ENCODE results near the gene TRAF1. TPM values are rescaled to one million over a fixed set of nuclear protein-coding genes. Genes with fewer than 3 reads are reported as not detected.

Gene TRAF1
- total RNA-seq, 1 experiment from 2014 or later, result 0.85 TPM

GRCh38 chr9:120876842-120877240 lies 49.8 kb downstream of the TRAF1 start, which contains the start of gene PHF19:
Gene PHF19 (minus strand): TSS chr9:120877188. CDS start chr9:120874741, 2,447 bp downstream.
- no peak for DNase-seq (ENCODE audit: low spot score)
- in situ Hi-C loops (cut with HindIII; ENCODE audit: low sequenced_read_pairs), result no loop called here

- in situ Hi-C loops (cut with HindIII; ENCODE audit: low sequenced_read_pairs), result no loop called here
- DNase-seq (ENCODE audit: low spot score), result peak; percentile 88
Measured at GRCh38 chr9:120875954-120876841, 50.4 kb downstream of the TRAF1 start.

DNA sequence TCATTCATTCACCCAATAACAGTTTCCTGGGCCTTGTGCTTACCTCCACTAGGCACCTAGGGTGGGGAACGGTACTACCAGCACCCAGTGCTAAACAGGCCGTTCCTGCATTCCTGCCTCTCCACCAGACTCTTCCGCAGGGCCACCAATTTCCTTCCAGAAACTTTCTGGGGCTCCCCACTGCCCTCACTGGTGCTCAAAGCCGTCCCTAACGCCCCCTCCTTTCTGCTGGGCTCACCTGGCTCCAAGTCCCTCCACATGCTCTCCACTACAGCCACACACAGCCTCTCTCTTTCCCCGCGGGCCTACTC lies 51.0 kb downstream of the TRAF1 start:
- no peak for DNase-seq (ENCODE audit: low spot score)
- in situ Hi-C loops (cut with HindIII; ENCODE audit: low sequenced_read_pairs), result no loop called here

DNA sequence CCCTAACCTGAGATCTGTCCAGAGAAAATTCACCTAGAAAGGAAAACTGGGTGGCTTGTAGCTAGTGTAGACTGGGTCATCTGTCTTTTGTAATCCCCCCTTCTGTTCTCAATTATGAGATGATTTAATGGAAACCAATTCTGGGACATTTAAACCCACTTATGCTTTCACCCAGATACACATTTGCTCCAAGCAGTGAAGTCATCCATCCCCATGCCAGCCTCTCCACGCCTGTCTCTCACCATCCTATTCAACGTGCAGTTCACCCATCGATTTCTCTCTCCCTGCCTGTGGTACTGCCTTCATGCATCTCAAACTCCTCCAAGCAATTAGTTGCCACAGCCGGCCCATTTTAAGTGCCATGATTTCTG lies 51.4 kb downstream of the TRAF1 start:
- peak; percentile 12 for DNase-seq (ENCODE audit: low spot score)
- in situ Hi-C loops (cut with HindIII; ENCODE audit: low sequenced_read_pairs), result no loop called here

DNA sequence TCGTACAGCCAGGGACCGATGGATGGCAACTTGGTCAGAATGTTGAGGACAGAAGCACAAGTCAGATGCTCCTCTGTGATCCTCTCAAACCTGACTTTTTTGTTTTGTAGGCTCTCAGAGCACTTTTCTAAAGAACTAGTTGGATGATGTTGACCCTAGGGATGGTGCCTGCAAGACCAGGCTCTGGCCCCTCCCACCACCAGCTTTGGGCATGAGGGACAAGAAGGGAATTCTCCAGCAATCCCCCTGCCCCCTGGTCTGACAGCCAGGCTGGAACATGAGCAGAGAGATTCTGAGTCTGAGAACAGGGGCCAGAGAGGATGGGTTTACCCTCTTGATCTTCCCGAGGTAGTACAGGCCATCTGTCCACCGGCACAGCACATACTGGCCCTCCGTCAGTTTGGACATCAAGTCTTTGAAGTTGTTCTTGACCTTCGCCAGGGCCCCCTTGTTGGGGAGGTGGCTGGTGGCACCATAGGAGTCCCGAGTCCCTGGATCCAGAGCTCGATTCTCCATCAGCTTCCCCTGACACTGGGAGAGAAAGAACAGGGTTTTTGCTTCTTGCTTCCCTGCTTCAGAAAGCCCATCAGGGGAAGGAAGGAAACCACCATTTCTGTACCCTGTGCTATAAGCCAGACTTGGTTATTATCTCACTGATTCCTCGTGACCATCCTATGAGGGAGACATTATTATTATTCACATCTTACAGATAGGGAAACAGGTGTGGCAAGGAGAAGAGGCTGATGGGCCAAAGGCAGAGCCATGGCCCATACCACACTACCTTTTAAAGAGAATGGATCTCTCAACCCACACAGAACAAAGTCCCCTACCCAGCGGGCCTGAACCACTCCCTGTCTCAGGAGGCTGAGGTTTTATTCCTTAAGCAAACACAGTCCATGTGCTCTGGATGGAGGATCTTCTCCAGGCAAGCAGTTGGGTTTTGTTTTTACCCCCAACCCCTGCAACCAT lies 52.1 kb downstream of the TRAF1 start:
- in situ Hi-C loops (cut with HindIII; ENCODE audit: low sequenced_read_pairs), result no loop called here
- no peak for DNase-seq (ENCODE audit: low spot score)

DNA sequence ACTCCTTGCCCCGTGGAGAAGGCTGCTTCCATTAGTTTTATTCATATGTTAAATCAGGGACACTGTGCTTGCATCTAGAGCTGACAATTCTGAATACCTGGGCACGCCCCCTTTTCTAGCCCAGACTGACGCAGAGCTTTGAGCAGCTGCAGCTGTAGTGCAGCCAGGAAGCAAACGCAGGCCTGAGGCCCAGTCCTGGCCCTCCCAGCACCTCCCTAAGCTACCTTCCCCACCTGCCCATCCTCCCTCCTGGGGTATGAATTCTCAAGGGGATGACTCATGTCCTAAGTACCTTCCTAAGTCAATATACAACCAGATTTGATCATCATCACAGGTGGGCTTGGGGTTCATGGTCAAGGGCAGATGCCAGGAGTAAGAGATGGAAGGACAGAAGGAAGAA lies 53.1 kb downstream of the TRAF1 start:
- in situ Hi-C loops (cut with HindIII; ENCODE audit: low sequenced_read_pairs), result no loop called here

DNA sequence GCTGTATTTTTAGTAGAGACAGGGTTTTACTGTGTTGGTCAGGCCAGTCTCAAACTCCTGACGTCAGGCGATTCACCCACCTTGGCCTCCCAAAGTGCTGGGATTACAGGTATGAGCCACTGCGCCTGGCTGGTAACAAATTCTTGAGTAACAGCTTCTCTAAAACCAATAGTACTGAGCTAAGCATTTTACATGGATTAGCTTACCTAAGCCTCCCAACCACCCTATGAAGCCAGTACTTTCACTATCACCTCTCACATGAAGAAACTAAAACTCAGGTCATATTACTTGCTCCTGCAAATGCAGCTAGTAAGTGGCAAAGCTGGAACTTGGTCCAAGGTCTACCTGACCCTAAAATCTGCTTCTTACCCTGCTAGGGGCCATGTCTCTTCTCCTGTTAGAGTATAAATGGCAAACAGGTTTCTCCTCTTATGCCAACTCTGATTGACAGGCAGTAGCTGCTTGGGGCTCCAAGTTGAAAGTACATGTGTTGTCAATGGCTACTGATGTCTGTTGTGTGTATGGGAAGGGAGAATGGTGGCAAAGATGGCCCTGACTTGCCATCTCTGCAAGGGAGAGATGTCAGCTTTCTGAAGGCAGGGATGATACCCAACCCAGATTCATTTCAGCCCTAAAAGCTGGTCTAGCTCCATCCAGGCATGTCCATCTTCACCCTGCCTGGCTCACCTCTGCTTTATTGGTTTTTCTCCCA lies 53.6 kb downstream of the TRAF1 start:
- in situ Hi-C loops (cut with HindIII; ENCODE audit: low sequenced_read_pairs), result no loop called here

More for the DNA sequence above, 53.1 kb downstream of the TRAF1 start:
- no peak for DNase-seq (ENCODE audit: low spot score)

DNA sequence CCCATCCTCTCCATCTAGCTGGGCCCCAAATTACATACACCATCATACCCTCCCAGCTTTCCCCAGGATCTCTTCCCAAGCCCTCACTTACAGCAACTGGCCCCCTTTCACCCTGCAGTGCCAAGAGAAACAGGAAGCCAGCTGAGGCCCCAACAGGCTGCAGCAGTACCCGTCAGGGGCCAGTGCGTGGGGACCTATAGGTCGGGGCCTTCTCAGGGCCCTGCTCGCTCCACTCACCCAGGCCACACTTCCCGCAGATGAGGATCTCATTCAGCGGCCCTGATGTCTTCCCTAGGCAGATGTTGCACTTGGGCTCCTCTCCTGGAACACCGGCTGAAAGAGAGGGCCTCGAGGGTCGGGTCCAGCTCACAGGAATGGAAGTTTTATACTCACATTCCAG lies 56.4 kb downstream of the TRAF1 start:
- no peak for DNase-seq (ENCODE audit: low spot score)
- in situ Hi-C loops (cut with HindIII; ENCODE audit: low sequenced_read_pairs), result no loop called here

More for the DNA sequence above, 53.6 kb downstream of the TRAF1 start:
- DNase-seq (ENCODE audit: low spot score), result no peak

- no peak for DNase-seq (ENCODE audit: low spot score)
- in situ Hi-C loops (cut with HindIII; ENCODE audit: low sequenced_read_pairs), result no loop called here
Measured at GRCh38 chr9:120869726-120870125, 56.9 kb downstream of the TRAF1 start.

DNA sequence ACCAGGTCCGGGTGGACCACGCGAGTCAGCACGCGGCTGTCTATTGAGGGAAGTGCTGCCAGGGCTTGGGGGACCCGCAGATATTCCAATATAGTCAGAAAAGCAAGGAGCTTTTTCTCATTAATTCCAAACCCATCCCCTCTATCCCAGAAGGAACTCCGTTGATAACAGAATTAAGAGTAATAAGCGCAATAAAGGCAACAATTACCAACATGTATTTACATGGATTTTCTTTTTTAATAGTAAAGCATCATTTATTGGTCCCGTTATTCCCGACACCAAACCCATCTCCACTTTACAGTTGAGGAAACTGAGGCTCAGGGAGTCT lies 57.3 kb downstream of the TRAF1 start:
- in situ Hi-C loops (cut with HindIII; ENCODE audit: low sequenced_read_pairs), result no loop called here
- DNase-seq (ENCODE audit: low spot score), result no peak

GRCh38 chr9:120868676-120869359 lies 57.8 kb downstream of the TRAF1 start:
- in situ Hi-C loops (cut with HindIII; ENCODE audit: low sequenced_read_pairs), result no loop called here
- DNase-seq (ENCODE audit: low spot score), result peak; percentile 33

DNA sequence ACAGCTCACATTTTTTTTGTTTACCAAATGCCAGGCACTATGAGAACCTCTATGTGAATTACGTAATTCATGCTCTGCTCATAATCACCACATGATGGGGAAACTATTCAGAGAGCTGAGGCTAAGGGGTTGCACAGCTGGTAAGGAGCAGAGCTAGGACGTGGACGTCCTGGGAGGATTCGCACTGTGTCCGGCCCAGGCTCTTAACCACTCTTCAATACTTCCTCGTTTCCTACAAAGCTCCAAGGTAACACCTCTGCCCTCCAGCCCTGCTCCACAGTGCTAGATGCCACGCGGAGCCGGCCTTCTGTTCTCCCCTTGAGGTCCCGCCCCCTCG lies 58.3 kb downstream of the TRAF1 start:
- DNase-seq (ENCODE audit: low spot score), result no peak
- in situ Hi-C loops (cut with HindIII; ENCODE audit: low sequenced_read_pairs), result no loop called here

DNA sequence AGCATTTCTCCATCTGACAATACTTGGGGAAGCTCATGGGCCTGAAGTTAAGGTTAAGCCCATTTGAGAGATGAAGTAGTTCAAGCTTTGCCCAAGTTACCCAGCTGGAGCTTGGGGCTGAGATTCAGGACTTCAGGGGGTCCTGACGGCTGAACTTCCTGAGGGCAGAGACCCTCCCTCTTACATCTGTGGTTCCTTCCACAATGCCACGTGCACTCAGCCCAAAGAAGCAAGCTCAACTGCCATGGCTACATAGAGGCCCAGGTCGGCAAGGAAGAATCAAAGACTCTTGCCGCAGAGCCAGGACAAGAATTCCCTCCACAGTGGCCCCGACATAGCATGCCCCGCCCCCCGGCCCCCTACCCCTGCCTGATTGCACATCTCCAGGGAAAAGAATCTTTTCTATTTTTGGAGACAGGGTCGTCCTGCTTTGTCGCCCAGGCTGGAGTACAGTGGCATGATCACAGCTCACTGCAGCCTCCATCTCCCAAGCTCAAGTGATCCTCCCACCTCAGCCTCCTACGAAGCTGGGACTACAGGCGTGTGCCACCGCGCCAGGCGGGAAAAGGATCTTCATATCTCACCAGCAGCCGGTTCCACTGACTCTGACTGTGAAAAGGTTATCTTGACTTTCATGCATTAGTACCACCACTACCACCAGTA lies 58.8 kb downstream of the TRAF1 start:
- in situ Hi-C loops (cut with HindIII; ENCODE audit: low sequenced_read_pairs), result no loop called here
- no peak for DNase-seq (ENCODE audit: low spot score)

DNA sequence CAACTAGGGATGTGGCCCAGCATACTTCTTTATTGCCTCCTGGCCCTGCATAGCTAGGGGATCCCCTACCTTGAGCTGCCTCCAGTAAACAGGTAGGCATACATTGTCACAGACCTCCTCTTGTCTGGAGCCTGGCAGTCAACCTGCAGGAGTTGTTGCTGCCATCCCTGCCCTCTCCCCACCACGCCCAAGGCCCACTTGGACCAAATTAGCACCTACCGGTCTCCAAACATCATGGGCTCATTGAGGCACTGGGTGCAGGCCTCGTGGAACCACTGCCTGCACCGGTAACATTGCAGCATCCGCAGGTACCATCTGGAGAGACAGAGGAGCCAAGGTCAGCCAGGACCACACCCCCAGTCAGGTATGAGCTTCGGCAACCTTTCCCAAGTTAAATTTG lies 59.9 kb downstream of the TRAF1 start:
- in situ Hi-C loops (cut with HindIII; ENCODE audit: low sequenced_read_pairs), result no loop called here
- no peak for DNase-seq (ENCODE audit: low spot score)

DNA sequence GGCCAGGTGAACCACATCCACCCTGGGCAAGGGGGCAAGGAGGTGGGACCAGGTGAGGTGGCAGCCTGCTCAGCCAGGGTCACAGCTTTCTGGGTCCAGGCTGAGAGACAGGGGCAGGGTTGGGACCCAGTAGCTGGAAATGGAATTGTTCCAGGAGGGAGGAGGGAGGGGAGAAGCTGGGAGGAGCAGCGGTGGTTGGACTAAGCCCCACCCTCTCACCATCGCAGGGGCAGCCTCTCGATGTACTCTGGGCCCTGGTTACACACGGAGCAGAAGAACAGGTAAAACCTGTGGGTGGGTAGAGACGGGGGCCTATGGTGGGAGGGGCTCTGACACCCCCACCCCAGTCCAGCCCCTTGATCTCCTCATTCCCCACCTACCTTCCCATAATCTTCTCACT lies 60.8 kb downstream of the TRAF1 start:
- no peak for DNase-seq (ENCODE audit: low spot score)
- in situ Hi-C loops (cut with HindIII; ENCODE audit: low sequenced_read_pairs), result no loop called here

GRCh38 chr9:120865176-120865575 lies 61.4 kb downstream of the TRAF1 start:
- in situ Hi-C loops (cut with HindIII; ENCODE audit: low sequenced_read_pairs), result no loop called here
- DNase-seq (ENCODE audit: low spot score), result no peak

DNA sequence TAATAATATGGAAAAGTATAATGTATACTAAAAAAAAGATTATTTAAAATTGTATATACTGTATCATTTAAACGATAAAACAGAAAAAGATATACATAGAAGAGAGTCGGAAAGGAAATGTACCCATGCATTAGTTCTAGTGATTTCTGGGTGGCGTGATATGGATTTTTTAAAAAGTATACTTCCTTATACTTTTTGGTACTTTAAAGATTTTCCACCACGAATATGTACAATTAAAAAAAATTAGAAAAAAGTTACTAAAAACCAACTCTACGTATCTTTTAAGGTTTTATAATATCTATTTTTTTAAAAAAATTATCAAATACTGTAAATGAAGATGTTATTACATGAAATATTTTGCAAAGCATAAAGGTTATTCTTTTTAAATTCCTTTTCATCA lies 61.9 kb downstream of the TRAF1 start:
- in situ Hi-C loops (cut with HindIII; ENCODE audit: low sequenced_read_pairs), result no loop called here
- DNase-seq (ENCODE audit: low spot score), result no peak

GRCh38 chr9:120863833-120864232 lies 62.8 kb downstream of the TRAF1 start:
- DNase-seq (ENCODE audit: low spot score), result no peak

GRCh38 chr9:120862452-120862851 lies 64.1 kb downstream of the TRAF1 start:
- DNase-seq (ENCODE audit: low spot score), result no peak
- in situ Hi-C loops (cut with HindIII; ENCODE audit: low sequenced_read_pairs), result no loop called here

More at GRCh38 chr9:120863833-120864232, 62.8 kb downstream of the TRAF1 start:
- in situ Hi-C loops (cut with HindIII; ENCODE audit: low sequenced_read_pairs), result no loop called here

Data from G401 (cell line).